SK-N-SH treated with all-trans-retinoic acid at 6 μM for 48 hours (cell line): ENCODE results near the gene FPR2.

Experiments used
- ARNTL ChIP-seq: fragments of 450-650 bp; formaldehyde crosslinking; IDR thresholded peaks from 2 replicates; pipeline ENCODE4 v1.5.0; 2020; ENCODE audit warnings: low read depth, mild to moderate bottlenecking, moderate library complexity, borderline replicate concordance
- CSDC2 ChIP-seq: fragments of 250-450 bp; sonication (Bioruptor Pico); IDR thresholded peaks from 2 replicates; pipeline ENCODE4 v1.5.0; 2020; ENCODE audit warnings: mild to moderate bottlenecking, moderate library complexity
- OSR1 ChIP-seq: fragments of 250-450 bp; sonication (Bioruptor Pico); IDR thresholded peaks from 2 replicates; pipeline ENCODE4 v1.8.0; 2022; ENCODE audit warnings: moderate library complexity, mild to moderate bottlenecking, inconsistent platforms
- ZC3H10 ChIP-seq: fragments of 250-450 bp; sonication (Bioruptor Pico); IDR thresholded peaks from 2 replicates; pipeline ENCODE4 v1.5.1; 2021; ENCODE audit warnings: mild to moderate bottlenecking, moderate library complexity
- ZFP3 ChIP-seq: fragments of 250-450 bp; sonication (Bioruptor Pico); IDR thresholded peaks from 2 replicates; pipeline ENCODE4 v1.5.0; 2020; ENCODE audit warnings: mild to moderate bottlenecking, moderate library complexity
- TF ChIP-seq, protein P1 (sequence below): fragments of 250-450 bp; sonication (Bioruptor Pico); IDR thresholded peaks from 2 replicates; pipeline ENCODE4 v1.8.0; 2020; ENCODE audit warnings: mild to moderate bottlenecking, moderate library complexity, borderline replicate concordance

DNA sequence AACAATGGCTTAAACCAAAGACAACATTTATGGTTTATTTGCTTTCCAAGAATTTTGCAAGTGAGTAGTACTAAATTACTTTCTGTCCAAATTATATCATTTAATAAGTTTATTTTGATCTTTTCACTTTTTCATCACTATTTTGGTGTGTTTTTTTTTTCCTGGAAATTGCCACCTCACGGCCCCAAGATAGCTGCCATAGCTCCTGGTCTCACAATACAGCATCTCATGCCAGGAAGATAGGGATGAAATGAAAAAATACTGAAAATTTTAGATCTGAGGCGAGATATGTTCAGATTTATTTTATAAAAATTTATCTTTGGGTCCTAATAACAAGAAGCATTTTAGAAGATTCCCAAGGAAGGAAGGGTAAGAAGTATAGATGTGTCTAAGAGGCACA lies 27.0 kb downstream of the FPR2 start:
- TF ChIP-seq OSR1 (CRISPR knock-in tag) (no peak), ARNTL (CRISPR knock-in tag) (no peak), CSDC2 (CRISPR knock-in tag) (no peak), ZC3H10 (no peak), ZFP3 (CRISPR knock-in tag) (no peak)
- TF ChIP-seq, protein P1, sequence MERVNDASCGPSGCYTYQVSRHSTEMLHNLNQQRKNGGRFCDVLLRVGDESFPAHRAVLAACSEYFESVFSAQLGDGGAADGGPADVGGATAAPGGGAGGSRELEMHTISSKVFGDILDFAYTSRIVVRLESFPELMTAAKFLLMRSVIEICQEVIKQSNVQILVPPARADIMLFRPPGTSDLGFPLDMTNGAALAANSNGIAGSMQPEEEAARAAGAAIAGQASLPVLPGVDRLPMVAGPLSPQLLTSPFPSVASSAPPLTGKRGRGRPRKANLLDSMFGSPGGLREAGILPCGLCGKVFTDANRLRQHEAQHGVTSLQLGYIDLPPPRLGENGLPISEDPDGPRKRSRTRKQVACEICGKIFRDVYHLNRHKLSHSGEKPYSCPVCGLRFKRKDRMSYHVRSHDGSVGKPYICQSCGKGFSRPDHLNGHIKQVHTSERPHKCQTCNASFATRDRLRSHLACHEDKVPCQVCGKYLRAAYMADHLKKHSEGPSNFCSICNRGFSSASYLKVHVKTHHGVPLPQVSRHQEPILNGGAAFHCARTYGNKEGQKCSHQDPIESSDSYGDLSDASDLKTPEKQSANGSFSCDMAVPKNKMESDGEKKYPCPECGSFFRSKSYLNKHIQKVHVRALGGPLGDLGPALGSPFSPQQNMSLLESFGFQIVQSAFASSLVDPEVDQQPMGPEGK (CRISPR knock-in tag), result no peak
